Uterus (tissue), 2 donors: ENCODE data around the gene RNU5B-1.

ENCODE experiments used
- CTCF ChIP-seq, 4 experiments: fragments of 200-600 bp in 2 of 4; fragments of 450-650 bp in 2 of 4; sonication (generic) in 2 of 4; IDR thresholded peaks; one replicate each; pipeline ENCODE4 v1.5.1; 2016 to 2019; ENCODE audit warnings: antibody characterized with exemption in 4 of 4, mild to moderate bottlenecking in 2 of 4, moderate library complexity in 1 of 4
- POLR2A ChIP-seq, 2 donors: fragments of 450-650 bp; IDR thresholded peaks; one replicate each; pipeline ENCODE4 v1.6.1; 2016; ENCODE audit warnings: antibody characterized with exemption in 2 of 2, mild to moderate bottlenecking in 1 of 2, moderate library complexity in 1 of 2

- no peak for TF ChIP-seq CTCF (IDR thresholded peaks at IDR 0.05)
- TF ChIP-seq POLR2A (IDR thresholded peaks at IDR 0.05), result no peak
Measured at GRCh38 chr15:65312400-65312916, 8.0 kb downstream of the RNU5B-1 start.
